Activated T-cell treated with anti-CD3 and anti-CD28 coated beads, Interleukin-2, amount 50 U/mL, for 48 hours (primary cell): ENCODE measurements around the gene CD46.

ENCODE experiments used
- DNase-seq, 2 experiments: peaks; one replicate each; pipeline ENCODE4 v3.0.0-alpha.2; 2020

Gene CD46

DNA sequence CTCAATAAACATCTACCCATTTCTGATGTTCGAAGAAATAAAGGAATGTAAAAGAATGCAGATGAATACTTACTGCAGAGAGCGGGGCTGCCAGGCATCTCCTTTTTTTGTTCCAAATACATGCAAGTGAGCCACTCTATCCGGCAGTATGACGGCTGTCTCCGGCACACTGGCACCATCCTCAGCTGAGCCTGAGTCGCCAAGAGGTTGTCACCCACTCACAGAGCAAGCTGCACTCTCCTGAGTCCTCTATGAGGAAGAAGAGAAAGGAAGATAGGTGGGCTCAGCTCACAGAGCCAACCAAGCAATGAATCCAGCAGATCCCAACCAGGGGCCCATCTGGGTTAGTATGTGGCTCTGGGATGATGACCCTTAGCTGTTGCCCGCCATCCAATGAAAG is 65.3 kb downstream of the CD46 start:
- DNase-seq: no peak

GRCh38 chr1:207817778-207818751 is 66.2 kb downstream of the CD46 start:
- peak in 1 of 2 experiments; percentile 9 for DNase-seq

- DNase-seq: no peak
Observed at GRCh38 chr1:207818971-207819451, 67.2 kb downstream of the CD46 start.

DNA sequence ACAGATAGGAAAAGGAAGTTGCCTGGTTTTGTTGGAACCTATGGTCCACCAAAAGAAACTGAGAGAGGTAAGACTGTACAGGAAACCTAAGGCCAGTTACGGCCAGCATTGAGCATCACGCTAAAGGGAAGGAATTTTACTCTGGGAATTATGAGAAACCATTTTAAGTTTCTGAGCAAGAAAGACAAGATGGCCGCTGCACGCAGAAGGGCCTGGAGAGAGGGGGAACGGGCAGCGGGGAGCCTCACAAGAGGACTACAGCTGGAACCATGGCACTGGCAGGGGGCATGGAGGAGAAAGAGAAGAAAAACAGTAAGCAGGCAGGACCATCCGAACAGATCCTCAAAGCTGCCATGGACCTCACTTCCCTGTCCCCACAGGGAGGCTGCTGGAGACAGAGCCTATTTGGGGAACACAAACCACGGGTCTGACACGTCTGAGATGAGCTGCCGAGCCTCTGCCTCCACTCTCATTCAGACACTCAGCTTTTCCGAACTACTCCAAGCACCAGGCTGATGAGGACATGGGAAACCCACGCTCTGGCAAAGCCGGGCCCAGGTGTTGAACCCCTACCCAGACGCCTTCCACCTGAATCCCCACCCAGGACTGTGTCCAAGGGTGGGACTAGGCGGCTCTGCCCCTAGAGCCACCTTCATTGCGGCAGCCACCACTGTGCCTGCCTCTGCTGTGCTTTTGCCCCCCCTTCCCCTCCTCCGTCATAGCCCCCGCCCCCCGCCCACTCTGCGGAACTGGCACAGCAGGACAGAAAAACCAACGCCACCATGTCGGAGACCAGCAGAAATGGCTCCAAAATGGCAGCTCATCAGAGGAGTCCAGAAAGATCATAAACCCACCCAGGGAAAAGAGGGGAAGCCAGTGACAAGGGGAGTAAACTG is 69.0 kb downstream of the CD46 start:
- DNase-seq: no peak

DNA sequence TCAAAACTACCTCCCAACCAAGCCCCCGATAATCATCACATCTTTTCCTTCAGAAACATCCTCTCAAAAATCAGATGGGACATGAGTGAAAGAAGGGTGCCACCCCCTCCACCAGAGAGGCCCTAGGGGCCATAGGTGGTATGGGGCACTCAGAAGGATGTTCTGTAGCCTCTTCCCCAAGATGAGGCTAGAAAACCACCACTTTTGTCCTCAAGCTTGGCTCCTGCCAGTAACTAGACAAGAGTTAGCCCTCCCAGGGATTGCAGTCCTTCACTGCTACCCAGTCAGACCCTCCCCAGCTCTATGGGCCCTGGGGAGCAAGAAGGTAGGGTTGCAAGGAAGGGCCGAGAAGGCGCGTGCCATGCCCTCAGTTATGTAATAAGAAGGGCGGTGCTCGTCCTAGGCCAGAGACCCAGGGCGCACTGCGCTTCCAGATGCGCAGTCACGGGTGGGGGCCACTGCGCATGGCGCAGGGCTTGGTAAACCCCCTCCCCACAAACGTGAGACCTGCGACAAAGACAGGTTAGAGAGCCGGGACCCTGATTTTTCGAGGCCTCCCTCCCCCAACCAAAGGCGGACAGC is 69.7 kb downstream of the CD46 start:
- no peak for DNase-seq

DNA sequence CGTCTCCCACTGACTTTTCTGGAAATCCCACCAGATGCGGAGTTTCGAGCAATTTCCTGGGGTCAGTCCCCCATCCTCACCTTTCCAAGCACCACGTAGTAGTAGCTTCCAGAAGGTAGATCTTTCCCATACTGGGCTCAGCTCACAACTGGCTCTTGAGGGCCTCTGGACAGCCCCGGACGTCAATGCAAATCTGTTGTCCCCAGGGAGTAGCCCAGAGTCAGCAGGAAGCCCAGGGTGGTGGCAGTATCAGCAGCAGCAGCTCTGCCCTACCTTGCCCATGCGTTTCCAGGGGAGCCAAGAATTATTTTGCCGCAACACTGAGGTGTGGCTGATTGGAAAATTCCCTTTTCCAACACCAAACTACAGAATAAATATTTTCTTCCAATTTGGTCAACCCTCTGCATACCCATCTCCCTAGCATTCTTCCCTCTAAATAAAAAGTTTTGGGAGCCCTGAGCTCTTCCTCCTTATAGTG is 70.3 kb downstream of the CD46 start:
- DNase-seq: no peak

GRCh38 chr1:207822602-207823451 is 71.0 kb downstream of the CD46 start:
- DNase-seq: peak; percentile 74 to 79

- no peak for DNase-seq
Observed at GRCh38 chr1:207823531-207823879, 71.7 kb downstream of the CD46 start.

- DNase-seq: peak; percentile 76 to 82
Observed at GRCh38 chr1:207823880-207824566, 72.2 kb downstream of the CD46 start.

GRCh38 chr1:207824691-207825408 is 73.0 kb downstream of the CD46 start:
- DNase-seq: peak in 1 of 2 experiments; percentile 49

DNA sequence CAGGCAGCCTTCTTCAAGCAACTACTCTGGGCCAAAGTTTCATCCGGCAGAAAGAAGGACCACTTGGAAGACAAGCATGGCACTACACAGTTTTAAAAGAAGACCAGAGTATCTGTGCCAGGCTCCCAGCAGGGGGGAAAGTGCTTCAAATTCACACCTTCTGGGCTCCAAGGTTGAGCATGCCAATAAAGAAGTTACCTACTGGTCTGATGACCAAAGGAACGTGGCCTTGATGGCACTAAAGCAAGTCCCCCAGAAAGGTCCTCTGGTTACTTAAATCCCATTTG is 73.5 kb downstream of the CD46 start:
- no peak for DNase-seq

DNA sequence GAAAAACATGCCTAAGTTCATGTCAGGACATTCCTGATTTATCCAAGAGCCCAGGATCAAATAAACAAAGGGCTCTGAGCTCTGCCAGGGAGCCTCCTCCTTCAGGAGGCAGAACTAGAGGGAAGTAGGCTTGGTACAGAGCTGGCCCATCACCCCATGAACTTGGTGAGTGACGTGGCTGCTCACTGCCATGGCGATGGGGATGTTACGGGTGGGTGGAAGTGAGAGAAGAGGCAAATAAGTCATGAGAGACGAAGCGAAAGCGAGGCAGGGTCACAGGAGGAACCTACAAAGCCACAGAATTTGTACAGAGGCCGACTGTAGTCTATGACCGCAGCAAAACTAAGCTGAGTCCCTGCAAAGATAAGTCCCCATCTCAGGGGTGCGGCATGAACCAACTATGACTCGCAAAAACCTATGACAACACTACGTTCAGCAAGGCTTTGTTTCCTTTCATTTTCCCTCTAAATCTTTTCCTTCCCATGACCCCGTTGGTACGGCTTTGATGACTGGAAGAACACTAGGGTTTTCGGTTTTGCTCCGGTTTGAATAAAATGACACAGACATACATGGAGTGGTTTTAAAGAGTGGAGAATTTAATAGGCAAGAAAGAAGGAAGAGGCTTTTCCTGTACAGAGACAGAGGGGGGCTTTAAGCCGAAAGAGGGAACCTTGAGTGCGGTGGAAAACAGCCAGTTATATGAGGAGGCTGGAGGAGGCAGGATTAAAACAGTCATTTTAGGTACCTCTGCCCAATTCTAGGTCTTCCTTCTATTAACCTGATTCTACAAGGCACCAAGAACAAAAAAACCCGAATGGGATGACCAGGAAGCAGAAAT is 74.1 kb downstream of the CD46 start:
- peak; percentile 85 to 89 for DNase-seq

DNA sequence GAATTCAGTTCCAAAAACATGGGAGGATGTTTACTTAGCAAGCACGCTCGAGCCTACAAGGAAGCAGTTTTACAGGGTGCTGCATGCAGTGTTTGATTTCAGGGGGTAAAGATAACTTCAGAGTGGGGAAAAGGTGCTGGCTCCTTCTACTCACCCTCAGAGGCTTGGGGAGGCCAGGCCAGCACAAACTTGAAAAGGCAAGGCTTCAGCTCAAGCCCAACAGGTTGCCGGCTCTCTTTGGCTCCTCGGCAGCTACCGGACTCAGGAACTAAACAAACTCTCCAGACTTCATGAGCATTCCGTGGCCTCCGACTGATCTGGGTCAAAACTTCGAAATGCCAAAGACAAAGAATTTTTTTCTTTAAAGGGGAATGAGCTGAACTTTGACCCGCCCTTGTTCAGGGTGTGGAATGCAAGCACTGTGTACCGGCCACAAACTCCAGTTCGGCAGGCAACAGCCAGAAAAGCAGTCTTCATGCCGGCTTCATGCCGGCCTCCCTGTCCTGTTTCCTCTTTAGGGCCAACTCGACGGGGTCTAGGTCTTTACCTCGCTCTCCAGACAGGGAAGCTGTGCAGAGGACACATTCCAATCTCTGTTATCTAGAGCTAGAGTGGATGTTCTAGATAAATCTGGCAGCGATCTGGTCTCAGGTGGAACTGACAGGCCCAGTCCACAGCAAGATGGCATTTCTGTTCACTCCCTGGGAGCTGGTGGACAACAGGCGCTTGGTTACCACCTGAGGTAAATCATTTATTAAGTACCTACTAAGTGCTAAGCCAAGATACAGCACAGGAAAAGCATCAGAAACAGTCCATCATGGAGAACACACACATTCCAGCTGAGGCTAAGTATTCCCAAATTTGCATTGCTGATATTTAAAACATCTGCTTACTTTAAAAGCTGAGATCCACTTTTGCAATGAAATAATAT is 75.0 kb downstream of the CD46 start:
- DNase-seq: no peak

DNA sequence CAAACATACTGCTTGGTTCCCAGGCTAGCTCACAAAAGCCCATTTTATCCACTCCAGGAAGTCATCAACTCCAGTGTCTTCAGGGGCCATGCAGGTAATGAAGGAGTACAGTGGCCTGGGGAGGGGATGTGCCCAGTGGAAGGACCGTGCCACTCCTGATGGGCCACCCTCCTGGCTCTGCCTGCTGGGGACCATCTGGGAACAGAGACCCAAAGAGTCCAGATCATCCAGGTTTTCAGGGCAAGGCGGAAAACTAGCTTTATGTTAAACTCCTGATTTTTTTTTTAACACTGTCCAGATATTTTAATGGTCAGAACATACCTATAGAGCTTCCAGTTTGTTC is 75.6 kb downstream of the CD46 start:
- no peak for DNase-seq

DNA sequence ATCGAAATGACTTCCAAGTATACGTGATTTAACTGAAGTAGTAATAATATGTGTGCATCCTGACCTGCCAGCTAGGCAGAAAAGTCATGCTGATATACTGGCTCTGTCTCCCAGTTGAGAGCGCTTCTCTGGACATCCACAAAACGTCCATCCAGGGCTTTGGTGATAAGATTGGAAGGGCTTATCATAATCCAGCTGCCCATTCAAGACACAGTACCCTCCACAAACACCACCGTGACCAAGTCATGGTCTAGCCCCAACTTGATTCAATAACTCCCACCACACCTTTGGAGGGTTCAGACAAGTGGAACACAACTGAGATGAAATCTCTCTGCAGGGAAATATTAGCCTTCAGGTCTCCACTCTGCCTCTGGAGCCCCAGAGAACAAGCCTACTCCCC is 76.2 kb downstream of the CD46 start:
- DNase-seq: no peak

DNA sequence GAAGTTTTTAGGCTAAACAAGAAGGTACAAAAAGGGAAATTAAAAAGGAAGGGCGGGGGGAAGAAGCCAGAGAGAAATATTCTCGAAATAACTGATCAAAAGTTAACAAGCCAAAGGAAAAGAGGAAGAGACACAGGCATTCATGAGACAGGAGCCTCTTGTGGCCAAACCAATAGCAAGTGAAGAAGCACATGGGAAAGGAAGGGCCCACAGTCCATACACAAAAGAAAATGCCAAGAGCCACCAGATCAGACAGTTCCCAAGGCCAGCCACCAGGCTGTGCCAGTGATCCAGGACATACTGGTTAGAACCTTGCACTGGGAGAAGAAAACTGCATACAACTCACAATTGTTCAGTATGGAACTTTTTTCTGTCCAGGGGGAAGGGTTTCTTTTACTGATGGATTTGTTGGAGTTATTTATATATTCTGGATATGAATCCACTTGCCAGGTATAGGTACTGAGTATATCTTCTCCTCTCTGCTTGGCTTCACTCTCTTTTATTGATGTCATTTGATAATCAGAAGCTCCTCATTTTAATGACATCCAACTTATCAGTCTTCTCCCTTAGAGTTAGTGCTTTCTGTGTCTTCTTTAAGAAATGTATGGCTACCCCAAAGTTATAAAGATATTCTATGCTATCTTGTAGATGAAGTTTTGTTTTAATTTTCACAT is 76.8 kb downstream of the CD46 start:
- peak; percentile 66 to 76 for DNase-seq

- no peak for DNase-seq
Observed at GRCh38 chr1:207829576-207829975, 77.7 kb downstream of the CD46 start.

DNA sequence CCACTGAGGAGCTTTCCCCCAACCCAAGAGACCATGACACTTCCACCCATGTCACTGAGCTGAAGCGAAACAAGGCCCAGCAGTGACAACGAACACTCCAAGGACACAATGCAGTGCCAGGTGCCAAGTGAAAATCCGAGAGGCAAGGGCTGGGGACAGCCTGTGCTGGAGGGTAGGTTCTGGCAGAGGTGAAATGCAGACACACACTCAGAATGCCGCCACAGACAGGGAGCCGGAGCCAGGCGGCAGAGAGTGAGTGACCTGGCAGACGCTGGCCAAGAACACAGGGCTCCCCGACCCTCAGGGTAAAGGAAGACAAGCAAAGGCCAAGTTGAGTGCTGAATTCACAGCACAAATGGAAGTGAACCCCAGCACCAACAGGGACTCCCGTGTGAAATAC is 78.9 kb downstream of the CD46 start:
- DNase-seq: no peak
